Stimulated activated CD4-positive, alpha-beta T cell treated with anti-CD3 and anti-CD28 coated beads, Interleukin-1b, Interleukin-23, amount 100 ng/mL, for 4 hours (primary cell): ENCODE data around the gene MORN1.
"Not testable (repeated sequence)": the region's sequence is repeated elsewhere in the genome, so short reads cannot be mapped to it uniquely, and the experiment has no call there.

Experiments used
- DNase-seq, 2 donors: peaks; one replicate each; pipeline ENCODE4 v3.0.0-alpha.2; 2020; ENCODE audit warnings: low read depth in 2 of 2

The MORN1 gene

DNA sequence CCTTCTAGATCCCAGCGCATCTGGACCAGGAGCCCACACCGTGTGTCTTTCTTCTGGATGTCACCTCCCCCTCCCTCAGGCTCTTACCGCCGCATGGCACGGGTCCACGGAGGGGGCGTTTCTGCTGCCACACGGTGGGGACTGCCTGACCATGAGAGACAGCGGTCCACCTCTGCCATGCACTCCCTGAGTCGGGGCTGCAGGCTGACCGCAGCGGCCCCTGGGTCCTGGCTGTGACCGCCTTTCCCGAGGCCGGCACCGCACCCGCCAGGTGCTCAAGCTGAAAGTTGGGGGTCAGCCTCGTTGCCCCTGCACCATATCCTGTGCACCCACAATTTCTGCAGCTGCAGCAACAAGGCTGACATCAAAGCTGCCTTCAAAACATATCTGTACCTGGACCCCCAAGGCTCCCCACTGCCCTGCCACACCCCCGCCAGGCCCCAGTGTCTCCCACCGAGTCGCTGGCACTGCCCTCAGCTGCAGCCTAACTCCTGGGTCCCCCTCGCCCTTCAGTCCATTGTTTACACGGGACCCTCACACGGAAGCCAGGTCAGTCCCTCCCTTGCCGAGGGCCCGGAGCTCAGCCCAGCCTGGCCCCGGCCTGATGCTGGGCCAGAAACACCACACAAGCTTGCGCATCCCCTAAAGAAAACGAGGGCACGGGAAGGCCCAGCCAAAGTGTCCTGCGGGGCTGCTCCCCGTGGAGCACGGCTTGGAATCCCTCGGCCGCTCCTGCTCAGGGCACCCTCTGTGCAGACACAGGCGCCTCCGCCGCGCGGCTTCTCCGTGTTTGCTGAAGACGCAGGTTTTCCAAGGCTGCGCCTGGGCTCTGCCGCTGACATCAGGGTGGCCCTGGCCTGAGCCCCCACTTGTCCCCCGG, 51.9 kb downstream of the MORN1 start:
- no peak for DNase-seq

DNA sequence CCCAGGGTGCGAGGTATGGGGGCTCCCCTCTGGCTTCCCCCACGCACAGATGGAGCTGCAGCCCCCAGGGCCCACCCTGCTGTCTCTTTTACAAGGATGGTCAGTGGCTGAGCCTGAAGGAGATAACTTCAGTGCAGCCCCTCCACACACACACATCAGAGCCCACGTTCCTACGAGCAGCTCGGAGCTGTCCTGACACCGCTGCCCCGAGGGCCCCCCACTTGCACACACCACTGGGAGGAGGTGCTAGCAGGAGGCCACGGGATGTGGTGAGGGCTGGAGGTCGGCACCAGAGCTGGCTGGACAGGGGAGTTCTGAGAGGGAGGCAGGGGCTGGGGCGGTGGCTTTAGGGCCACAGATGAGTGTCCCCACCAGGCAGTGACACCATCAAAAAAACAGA, 53.9 kb downstream of the MORN1 start:
- DNase-seq = no peak

DNA sequence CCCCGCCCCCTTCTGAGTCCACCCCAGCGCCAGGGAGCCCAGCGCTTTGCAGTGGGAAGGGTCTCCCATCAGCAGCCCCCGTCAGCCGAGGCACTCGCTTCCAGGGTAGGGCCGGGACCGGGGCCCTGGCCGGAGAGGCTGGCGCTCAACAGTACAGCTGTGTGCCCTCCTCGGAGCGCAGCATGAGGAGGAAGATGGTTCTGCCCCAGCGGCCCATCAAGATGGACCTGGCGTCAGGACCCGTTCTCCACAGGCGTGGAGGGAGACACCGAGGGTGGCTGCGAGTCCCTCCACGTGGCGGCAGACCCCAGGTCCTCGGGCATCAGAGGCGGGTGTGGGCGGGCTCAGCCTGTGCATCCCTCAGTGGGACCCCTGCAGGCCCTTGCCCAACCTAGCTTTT, 54.3 kb downstream of the MORN1 start:
- no peak for DNase-seq

DNA sequence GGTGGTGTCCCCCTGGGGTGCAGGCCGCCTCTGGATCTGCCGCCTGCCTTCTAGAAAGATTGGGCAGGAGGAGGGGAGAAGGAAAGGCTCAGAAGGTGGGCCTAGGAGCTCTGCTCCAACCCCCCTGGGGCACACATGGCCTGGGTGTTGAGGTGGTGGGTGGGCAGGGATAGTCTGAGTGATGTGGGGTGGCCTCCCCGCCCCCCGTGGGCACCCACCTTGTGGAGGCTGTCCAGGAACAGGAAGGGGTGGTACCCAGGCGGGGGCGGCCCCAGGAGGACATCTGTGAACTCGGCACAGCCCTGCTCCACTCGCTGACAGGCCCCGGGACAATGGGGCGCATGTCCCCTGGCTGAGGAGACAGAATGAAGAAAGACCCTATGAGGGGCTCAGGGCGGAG, 54.9 kb downstream of the MORN1 start:
- DNase-seq = no peak

DNA sequence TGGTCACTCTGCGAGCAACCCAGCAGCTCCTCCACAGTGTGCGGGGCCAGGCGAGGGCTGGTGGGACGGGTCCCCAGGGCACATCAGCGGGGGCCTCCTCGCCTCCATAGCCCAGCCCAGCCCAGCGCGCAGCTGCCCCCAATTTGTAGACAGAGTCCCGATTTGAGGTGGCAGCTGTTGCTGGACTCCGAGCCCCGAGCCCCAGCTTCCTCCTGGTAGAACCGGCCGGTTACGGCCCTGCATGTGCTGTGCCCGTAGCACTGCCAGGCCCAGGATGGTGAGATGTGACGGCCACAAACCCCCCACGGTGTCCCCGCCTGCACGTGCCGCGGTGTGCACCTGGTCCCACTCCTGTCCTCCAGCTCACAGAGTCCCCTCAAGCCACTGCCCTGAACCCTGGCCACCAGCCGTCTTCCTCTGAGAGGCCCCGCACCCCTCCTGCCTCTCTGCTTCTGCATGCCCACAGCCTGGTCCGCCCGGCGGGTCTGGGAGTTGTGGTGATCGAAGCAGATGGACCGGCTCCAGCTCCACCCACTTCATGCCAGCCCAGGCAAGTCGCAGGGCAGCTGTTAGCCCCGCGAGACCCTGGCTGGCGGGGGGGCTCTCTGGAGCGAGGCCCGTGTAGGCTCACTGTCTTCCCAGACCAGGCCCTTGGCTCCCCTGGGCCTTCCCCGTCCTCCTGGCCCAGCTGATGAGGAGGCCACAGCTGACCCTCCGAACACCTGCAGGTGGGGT, 55.5 kb downstream of the MORN1 start:
- DNase-seq = no peak

DNA sequence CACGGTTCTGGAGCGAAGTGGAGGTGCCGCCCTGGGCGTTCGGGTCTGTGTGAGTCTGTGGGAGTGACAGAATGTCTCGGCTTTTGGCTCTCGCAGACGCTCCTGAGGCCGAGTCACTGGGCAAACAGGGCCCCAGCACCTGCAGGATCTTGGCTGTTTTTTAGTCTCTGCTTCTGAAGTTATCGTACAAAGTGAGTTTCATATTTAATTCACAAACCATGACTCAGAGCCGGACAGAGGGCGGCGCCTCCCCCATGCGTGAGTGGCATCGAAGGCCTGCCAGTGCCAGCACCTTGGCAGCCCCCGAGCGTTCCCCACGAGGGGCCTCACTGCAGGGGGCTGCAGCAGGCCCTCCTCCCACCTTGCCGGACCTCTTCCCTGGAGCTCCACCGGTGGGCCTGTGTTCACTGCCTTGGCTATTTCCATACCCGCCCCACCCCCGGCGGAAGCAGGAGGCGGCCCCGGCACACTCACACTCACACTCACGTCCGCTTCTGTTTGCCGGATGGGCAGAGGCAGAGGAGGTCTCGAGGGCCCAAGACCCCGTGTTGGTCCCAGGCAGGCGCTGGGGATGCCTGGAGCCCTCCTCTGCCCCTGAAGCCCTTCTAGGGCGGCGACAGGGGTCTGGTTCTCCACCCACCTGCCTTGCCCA, 56.3 kb downstream of the MORN1 start:
- no peak for DNase-seq

DNA sequence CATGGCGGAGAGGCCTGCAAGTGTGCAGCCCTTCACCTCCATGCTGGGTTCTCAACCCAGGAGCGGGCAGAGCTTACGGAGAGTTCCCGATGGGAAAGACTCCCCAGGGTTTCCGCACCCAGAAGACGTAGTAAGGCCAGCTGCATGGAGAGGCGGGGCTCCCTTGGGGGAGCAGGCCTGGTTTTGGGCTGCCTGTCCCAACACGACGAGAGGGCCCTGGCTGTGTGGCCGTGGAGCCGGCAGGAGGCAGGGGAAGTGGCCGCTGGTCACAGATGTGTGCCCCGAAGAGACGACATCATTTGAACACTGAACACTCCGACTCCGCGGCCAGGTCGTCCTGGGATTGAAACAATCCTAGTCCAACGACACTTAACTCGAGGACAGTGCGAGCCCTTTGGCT, 57.0 kb downstream of the MORN1 start:
- no peak for DNase-seq

DNA sequence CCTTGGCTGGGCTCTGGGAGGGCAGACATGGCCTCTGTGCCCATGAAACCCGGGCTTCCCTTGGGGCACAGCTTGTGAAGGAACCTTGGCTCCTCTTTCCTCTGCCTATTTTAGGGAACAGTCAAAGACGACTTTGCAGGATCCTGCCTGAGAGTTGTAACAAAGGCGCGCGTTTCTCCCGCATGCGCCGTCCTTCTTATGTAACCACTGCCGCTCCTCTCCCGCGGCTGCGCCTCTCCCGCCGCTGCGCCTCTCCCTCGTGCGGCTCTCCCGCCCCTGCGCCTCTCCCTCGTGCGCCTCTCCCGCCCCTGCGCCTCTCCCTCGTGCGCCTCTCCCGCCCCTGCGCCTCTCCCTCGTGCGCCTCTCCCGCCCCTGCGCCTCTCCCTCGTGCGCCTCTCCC, 59.8 kb downstream of the MORN1 start:
- DNase-seq = not testable (repeated sequence)

DNA sequence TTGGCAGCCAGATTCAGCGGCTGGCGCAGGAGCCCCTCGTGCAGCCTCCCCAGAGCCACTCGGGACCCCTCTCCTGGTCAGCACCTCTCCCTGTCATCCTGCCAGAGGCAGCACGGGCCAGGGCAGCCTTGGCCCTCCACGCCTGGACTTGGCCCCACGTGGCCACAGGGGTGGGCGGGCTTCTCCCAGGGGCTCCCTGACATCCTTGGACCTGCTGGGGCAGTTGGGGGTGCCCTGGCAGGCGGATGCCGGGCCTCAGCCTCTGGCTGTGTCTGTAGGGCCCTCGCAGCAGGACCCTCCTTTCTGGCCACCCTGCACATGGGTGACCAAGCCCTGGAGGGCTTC, 60.2 kb downstream of the MORN1 start:
- DNase-seq = no peak

DNA sequence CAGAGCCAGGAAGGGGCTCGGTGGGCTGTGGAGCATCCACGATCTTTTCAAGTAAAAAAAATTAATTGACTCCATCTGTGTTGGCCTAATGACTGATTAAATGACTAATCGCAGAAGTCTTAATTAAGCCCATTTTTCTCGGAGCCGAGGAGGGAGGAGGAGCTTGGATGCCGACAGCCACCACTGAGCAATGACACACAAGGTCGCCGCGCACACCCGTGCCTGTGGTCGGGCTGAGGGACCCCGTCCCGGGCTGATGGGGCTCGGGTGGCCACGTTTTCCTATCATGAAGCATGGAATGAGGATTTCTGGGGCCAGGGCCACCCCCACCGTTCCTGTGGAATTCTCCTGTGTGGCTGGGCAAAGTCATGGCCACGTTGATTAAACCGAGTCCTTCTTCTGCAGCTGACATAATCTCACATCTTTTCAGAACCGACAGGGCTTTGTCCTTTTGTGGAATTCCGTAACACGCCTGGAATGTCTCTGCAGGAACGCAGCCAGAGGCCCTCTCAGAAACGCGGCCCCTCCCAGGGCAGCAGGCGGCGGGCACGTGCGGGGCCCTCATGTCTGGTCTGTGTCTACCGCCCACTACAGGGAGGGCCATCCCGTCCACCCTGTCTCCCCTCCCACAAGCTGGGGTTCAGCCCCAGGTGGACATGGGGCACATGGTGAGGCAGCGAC, 60.7 kb downstream of the MORN1 start:
- DNase-seq = no peak

DNA sequence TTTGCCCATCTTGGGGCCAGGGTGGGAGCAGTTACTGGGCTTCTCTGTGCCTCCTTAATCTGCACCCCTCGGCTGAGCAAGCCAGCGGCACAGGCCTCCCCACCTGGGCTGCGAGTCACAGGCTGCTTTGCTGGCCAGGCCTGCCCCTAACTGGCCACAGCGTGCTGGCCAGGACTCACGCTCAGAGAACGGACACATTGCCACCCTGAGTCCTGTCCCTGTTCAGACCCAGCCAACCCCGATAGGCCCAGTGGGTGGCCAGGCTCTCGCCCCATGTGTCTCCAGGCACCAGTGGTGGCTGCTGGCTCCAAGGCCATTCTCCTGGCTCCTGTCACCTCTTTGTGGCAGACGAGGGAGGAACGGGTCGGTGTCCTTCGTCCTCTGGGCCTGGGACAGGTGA, 61.3 kb downstream of the MORN1 start:
- DNase-seq = no peak

DNA sequence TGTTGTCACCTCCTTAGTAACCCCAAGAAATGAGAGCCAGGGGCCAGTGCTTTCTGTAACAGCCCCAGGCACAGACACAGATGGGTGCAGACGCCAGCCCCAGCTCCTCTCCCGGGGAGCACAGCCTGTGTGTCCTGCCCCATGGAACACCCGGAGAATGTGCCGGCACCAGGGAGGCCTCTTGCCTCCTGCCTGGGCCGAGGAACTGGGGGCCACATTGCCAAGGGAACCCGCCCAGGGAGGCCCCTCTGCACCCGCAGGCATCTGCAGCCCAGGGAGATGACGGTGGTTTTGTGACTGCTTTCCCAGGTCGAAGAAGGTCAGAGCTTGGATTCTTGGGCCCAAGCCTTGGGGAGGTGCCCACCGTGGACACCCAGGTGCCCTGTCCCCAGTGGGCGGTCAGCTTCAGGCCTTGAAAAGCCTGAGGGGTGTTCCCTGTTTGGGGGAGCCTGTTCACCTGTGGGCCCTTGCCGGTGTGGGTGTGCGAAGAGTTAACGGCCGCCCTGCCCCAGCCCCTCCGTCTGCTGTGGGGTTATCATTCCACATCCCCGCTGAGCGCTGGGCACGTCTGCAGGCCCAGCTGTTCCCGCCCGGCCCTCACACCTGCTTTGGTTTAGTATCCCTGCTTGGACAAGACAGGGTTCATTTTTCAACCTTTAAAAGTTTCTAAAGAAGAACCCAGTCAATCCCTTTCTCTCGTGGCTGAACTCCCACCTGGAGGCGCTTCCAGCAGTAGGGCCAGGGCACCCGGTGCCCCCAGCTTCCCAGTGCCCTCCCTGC, 62.5 kb downstream of the MORN1 start:
- DNase-seq = no peak

DNA sequence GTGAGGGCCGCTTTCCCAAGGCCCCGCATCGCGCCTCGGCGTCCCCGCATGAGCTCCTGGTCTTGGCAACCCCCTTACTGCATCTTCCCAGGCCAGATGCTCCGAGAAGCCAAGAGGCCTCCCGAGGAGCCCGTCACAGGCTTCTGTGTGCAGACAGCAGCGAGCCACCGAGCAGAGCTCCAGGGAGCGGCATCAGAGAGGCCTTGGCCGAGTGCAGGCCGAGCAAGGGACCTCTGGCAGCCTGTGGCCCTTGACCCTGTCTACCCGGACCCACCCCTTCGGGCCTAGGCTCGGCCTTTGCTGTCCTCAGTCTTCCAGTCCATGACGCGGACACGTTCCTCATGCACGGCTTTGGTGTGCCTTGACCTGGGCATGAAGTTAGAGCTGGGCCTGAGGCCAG, 63.5 kb downstream of the MORN1 start:
- DNase-seq = no peak

DNA sequence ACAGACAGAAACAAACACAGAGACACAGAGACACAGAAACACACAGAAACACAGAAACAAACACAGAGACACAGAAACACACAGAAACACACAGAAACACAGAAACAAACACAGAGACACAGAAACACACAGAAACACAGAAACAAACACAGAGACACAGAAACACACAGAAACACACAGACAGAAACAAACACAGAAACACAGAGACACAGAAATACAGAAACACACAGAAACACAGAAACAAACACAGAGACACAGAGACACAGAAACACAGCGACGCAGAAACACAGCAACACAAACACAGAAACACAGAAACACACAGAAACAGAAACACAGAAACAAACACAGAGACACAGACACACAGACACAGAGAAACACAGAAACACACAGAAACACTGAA, 64.2 kb downstream of the MORN1 start:
- DNase-seq = not testable (repeated sequence)

DNA sequence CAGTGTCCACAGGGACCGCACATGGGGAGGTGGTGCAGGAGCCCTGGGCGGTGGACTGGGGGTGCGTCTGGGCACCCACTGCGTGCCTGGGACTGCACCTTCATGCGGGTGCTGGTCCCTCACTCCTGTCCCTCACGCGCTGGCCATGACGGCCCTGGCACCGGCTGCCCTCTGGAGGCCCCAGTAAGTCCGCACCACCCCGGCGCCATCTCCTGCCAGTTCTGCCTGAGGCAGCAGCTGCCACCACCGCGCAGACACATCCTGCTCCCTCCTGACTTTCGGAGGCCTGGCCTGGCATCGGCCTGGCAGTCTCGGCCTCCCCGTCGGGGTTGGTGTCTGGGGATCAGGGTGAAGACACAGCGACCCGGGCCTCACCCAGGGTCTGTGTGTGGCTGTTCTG, 64.8 kb downstream of the MORN1 start:
- no peak for DNase-seq

DNA sequence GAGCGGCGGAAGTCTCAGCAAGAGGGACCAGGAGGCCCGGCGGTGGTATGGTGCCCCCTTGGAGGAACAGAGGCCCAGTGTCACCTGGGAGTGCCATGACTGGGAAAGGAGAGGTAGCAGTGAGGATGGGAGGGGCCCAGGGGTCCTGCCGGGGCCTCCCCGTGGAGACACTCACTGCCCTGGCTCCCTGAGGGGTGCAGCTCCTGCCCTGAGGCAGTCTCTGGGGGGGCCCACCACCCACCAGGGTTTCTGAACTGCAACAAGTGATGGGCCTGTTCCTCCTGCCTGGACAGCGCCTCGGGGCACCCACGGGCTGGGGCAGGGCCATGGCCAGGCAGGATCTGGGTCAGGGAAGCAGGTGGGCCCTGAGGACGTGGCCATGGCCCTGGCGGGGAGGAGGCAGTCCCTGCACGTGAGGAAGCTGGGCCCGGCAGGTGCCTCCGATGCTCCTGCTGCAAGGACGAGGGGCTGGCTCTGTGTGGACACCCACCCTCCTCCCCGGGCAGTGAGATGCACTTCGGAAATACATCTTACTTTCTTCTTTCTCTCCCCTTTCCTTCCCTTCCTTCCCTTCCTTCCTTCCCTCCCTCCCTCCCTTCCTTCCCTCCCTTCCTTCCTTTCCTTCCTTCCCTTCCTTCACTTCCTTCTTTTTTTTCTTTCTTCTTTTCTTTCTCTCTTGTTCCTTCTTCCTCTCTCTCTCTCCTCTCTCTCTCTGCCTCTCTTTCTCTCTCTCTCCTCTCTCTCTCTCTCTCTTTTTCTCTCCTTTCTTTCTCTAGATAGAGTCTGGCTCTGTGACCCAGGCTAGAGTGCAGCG, 66.6 kb downstream of the MORN1 start:
- DNase-seq = no peak

DNA sequence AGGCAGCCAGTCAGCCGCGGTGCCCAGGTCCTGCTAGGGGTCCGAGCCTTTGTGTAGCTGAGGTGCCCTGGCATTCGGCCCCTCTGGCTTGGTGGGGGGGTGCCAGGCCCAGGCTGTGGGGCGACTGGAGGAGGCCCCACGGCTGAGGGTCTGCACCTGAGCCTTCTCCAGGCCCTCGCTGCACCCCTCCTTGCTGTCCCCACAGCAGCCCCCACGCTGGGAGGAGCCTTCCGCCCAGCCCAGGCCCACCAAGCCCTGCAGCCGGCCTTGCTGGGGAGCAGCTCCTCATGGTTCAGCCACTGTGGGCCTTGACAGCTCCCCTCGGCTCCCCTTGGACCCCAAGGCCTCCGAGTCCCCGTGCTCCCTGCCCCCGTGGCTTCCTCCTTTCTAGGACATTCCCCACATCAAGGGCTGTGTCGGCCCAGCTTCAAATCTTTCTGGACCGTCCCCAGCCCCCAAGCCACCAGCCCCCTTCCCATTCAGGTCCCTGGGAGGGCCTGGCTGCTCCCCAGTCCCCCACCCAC, 67.8 kb downstream of the MORN1 start:
- no peak for DNase-seq

DNA sequence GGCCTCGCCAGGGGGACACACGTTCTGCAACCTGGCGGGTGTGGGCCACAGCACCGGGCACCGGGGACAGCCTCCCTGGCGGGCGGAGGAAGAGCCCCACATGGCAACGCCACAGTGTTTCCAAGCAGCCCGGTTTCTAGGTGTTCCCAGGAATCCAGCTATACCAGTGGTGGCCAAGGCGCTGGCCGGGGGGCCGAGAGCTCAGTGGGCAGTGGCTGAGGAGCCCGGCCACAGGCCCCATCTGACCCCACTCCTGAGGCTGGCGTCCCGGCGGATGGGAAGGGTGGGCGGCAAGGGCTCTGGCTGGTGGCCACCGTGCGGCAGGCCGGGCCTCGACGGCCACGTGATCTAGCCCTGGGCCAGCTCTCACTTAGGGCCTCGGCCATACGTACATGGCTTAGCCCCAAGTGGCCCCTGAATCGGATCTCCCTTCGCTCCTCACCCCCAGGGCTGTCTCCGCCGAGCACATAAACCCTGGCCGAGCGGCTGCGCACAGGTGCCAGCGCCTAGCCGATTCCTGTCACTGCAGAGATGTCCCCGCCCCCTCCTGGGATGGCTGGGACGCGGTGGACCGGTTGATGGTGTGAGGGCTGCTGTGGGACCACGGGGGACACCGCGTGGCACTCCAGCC, 68.7 kb downstream of the MORN1 start:
- no peak for DNase-seq

DNA sequence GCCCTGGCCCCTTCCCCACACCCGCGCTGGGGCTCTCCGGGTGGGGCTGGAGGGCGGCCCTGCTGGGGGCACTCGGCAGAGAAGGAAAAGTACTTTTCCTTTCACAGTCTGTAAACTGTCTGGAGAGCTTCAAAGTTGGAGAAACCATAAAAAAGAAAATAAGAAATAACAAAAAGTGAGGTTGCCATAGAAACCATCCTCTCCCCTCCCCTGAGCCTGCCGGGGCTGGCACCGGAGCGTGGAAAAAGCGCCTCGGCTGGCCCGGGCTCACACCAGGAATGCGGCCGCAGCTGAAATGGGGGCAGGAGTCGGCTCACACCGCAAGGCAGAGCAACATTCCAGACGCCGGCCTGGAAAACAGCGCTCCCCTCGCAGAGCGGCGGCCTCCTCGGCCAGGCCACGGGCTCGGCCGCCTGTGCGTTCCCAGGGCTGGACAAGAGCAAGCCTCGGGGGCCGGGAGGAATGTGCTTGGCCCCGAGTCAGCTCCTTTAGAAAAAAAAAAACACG, 69.2 kb downstream of the MORN1 start:
- DNase-seq = no peak
